Measurements from ENCODE around the gene GREB1. TPM values are rescaled to one million over a fixed set of nuclear protein-coding genes. Genes with fewer than 3 reads are reported as not detected.

GREB1 gene
- total RNA-seq, 1 experiment from 2014 or later = 16.5 TPM

DNA sequence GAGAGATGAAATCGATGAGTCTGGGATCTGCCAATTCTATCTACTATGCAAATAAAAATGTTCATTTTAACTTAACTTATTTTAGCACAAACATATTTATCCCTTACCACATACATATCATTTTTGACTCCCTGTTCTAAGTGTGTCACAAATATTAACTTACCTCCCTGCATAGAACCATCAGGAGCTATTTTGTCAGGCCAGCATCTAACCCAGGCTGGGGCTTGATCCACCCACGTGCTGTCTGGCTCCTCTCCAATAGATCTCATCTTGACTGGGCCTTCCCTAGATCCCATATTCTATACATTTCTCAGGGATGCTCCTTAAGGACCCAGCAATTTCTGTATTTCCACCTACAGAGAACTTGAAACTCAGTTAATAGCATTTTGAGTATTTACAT lies 115.2 kb downstream of the GREB1 start:
- Mint-ChIP-seq H3K4me3 (no peak overlapping the region), H3K4me1 (no peaks in the 10 kb centered on the region), H3K27me3 (ENCODE audit: low read depth) (peaks cover 1% of the 10 kb centered on the region; the same call in 1 of the 2 replicates), H3K27ac (no peak overlapping the region), H3K9me3 (no peaks in the 10 kb centered on the region), H3K36me3 (ENCODE audit: insufficient read depth in 1 of 3, low read depth in 3 of 3) (no peaks in the 10 kb centered on the region)
- H3K4ac ChIP-seq (ENCODE audit: low read depth, low read length) = no peak overlapping the region
- no peak overlapping the region for H2BK120ac ChIP-seq (ENCODE audit: low read depth, low read length, poor library complexity, severe bottlenecking)
- H3K4me1 ChIP-seq (ENCODE audit: insufficient read depth, low read length) = no peaks in the 10 kb centered on the region
- no peak overlapping the region for H3T11ph ChIP-seq (ENCODE audit: low read length)
- H3K27me3 ChIP-seq (ENCODE audit: insufficient read depth, low read length) = no peaks in the 10 kb centered on the region
- no peak overlapping the region for H3K56ac ChIP-seq (ENCODE audit: insufficient read length, low read depth, low read length)
- DNase-seq = no peak
- H3K14ac ChIP-seq (ENCODE audit: insufficient read depth, low read length) = no peak overlapping the region
- H2AK5ac ChIP-seq (ENCODE audit: insufficient read length, low read length) = no peak overlapping the region
- H3K9me3 ChIP-seq (ENCODE audit: control insufficient read depth, low read depth, low read length) = no peaks in the 10 kb centered on the region
- no peak overlapping the region for H4K8ac ChIP-seq (replicated peaks; ENCODE audit: insufficient read length, low read depth, low read length)
- no peak overlapping the region for H2BK20ac ChIP-seq (ENCODE audit: low read depth, low read length, poor library complexity, severe bottlenecking)
- no peak overlapping the region for H3K27ac ChIP-seq (ENCODE audit: insufficient read length, low read depth, low read length)
- H2BK15ac ChIP-seq (ENCODE audit: low read depth, low read length) = no peak overlapping the region
- H3K9ac ChIP-seq (ENCODE audit: extremely low read depth, insufficient read length, low read length) = no peak overlapping the region
- no peaks in the 10 kb centered on the region for H3K23me2 ChIP-seq (ENCODE audit: insufficient read length, low read depth, low read length, poor library complexity, severe bottlenecking)
- H3K79me1 ChIP-seq (ENCODE audit: insufficient read depth, low read depth, low read length, poor library complexity, severe bottlenecking) = no peaks in the 10 kb centered on the region
- H3K4me2 ChIP-seq (ENCODE audit: insufficient read depth, insufficient read length, low read length) = no peak overlapping the region
- no CpG with 5 or more reads among the region's 2 CpGs for WGBS (ENCODE audit: extremely low coverage, insufficient read length, low lambda C conversion rate)
- H3K23ac ChIP-seq (ENCODE audit: insufficient read length, low read depth, low read length) = no peak overlapping the region
- H3K79me2 ChIP-seq (ENCODE audit: insufficient read depth, low read length) = no peaks in the 10 kb centered on the region
- no peak overlapping the region for H4K91ac ChIP-seq (ENCODE audit: insufficient read length, low read depth, low read length)
- no peak overlapping the region for H2AFZ ChIP-seq (ENCODE audit: low read length)
- H2BK12ac ChIP-seq (ENCODE audit: insufficient read length, low read depth, low read length) = no peak overlapping the region
- TF ChIP-seq, protein P1, sequence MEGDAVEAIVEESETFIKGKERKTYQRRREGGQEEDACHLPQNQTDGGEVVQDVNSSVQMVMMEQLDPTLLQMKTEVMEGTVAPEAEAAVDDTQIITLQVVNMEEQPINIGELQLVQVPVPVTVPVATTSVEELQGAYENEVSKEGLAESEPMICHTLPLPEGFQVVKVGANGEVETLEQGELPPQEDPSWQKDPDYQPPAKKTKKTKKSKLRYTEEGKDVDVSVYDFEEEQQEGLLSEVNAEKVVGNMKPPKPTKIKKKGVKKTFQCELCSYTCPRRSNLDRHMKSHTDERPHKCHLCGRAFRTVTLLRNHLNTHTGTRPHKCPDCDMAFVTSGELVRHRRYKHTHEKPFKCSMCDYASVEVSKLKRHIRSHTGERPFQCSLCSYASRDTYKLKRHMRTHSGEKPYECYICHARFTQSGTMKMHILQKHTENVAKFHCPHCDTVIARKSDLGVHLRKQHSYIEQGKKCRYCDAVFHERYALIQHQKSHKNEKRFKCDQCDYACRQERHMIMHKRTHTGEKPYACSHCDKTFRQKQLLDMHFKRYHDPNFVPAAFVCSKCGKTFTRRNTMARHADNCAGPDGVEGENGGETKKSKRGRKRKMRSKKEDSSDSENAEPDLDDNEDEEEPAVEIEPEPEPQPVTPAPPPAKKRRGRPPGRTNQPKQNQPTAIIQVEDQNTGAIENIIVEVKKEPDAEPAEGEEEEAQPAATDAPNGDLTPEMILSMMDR (conservative IDR thresholded peaks at IDR 0.05) = no peak
- no peak overlapping the region for H4K5ac ChIP-seq (ENCODE audit: insufficient read length, low read depth, low read length)
- no peaks in the 10 kb centered on the region for H4K20me1 ChIP-seq (ENCODE audit: control insufficient read depth, insufficient read depth, insufficient read length)
- H2BK5ac ChIP-seq (ENCODE audit: insufficient read length, low read length) = no peak overlapping the region
- no peak overlapping the region for H3K18ac ChIP-seq (ENCODE audit: insufficient read length, low read depth, low read length)
